GM12864 (cell line): ENCODE results near the gene AKT3.

ENCODE experiments used
- DNase-seq: peaks from one replicate; pipeline ENCODE4 v3.0.0-alpha.2; 2011; ENCODE audit warnings: low read depth
- H3K4me3 ChIP-seq: 2 replicates; pipeline ENCODE4 v1.5.1; 2011; ENCODE audit warnings: mild to moderate bottlenecking, low read depth, low read length, control low read depth
- TF ChIP-seq, protein P1 (sequence below): IDR thresholded peaks from 2 replicates; pipeline ENCODE4 v1.5.1; 2011; ENCODE audit warnings: low read depth, mild to moderate bottlenecking, moderate library complexity, low read length, control low read depth, inconsistent platforms; ENCODE audit errors: missing control alignments

AKT3 gene

DNA sequence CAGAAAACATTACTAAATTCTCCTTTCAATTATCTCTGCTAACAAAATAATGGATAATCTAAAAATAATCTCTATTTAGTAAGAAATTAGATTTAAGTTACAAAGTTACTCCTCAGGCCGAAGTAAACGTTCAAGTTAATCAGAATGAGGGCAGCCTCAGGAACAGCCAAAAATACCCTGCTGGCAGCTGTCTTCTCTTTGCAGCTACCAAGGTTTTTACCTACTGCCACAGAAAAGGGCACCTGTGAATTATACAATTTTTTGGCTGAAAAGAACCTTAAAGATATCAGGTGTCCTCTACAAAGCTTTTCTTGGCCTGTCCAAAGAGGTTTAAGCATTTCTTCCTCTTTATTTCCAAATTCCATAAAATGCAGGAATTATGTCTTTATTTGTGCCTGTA, 84.4 kb downstream of the AKT3 start:
- no peak overlapping the region for H3K4me3 ChIP-seq
- TF ChIP-seq, protein P1, sequence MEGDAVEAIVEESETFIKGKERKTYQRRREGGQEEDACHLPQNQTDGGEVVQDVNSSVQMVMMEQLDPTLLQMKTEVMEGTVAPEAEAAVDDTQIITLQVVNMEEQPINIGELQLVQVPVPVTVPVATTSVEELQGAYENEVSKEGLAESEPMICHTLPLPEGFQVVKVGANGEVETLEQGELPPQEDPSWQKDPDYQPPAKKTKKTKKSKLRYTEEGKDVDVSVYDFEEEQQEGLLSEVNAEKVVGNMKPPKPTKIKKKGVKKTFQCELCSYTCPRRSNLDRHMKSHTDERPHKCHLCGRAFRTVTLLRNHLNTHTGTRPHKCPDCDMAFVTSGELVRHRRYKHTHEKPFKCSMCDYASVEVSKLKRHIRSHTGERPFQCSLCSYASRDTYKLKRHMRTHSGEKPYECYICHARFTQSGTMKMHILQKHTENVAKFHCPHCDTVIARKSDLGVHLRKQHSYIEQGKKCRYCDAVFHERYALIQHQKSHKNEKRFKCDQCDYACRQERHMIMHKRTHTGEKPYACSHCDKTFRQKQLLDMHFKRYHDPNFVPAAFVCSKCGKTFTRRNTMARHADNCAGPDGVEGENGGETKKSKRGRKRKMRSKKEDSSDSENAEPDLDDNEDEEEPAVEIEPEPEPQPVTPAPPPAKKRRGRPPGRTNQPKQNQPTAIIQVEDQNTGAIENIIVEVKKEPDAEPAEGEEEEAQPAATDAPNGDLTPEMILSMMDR = no peak
- DNase-seq = no peak

GRCh38 chr1:243763806-243764205, 86.2 kb downstream of the AKT3 start:
- no peak overlapping the region for H3K4me3 ChIP-seq
- no peak for DNase-seq
- TF ChIP-seq, protein P1 = no peak

DNA sequence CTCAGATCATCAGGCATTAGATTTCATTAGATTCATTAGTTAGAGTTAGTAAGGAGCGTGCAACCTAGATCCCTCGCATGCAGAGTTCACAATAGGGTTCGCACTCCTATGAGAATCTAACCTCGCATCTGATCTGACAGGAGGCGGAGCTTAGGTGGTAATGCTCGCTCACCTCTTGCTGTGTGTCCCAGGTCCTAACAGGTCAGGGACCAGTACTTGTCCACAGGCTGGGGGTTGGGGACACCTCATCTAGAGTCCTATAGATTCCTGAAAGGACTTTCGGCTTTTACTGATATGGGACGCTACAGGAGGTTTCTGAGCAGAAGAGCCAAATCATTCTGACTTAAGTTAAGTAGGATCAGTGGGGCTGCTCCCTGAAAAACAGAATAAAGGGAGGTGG, 91.4 kb downstream of the AKT3 start:
- H3K4me3 ChIP-seq = no peak overlapping the region
- TF ChIP-seq, protein P1 = no peak
- DNase-seq = peak; percentile 3

- H3K4me3 ChIP-seq = no peak overlapping the region
- no peak for DNase-seq
- TF ChIP-seq, protein P1 = no peak
Measured at GRCh38 chr1:243756529-243756928, 93.5 kb downstream of the AKT3 start.

- DNase-seq = no peak
- no peak overlapping the region for H3K4me3 ChIP-seq
- TF ChIP-seq, protein P1 = no peak
Measured at GRCh38 chr1:243754348-243754747, 95.7 kb downstream of the AKT3 start.

DNA sequence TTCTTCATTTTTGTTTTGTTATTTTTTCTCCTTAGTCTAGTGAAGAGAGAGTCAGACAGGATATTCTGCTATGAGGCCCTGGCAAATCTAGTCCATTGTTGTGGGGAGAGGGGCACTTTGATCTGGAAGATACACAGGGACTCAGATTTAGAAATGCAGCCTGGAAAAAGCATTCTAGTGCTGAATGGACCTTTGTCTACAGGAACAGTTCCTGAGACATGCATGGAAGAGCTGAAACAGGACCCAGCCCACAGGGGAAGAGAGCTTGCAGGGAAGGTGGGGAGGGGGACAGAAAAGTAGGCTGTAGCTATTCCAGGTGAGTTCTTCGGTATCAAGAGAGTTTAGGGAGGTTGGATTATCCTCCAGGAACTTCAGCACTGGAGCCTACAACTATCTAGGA, 98.5 kb downstream of the AKT3 start:
- DNase-seq = no peak
- TF ChIP-seq, protein P1 = no peak
- H3K4me3 ChIP-seq = no peak overlapping the region

DNA sequence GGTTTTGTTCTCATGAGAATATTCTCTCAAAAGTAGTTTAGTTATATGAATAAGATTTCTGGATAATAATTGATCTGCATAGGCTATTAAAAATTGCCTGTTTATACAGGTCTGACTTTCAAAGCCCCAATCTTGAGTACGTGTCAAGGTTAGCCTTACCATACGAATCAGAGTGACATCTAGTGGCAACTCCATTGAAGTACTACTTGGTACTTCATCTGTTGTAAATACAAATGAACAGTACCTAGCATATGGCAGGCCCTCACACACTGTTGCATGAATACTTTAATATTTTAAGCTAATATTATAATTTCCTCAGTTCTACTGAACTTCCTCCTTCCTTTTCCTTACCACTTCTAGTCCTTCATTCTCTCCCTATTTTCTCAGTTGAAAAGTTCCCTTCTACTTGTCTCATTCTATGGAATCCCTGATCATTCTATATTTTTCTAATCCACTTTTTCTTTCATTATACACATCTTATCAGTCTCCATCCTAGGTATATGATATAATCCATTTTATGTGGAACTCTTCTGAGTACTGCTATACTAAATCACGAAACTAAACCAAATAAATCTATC, 101.2 kb downstream of the AKT3 start:
- peak; percentile 81 for DNase-seq
- H3K4me3 ChIP-seq = no peak overlapping the region
- TF ChIP-seq, protein P1 = peak; percentile 70
